Measurements from ENCODE around the gene FCN2. TPM values are rescaled to one million over a fixed set of nuclear protein-coding genes. Genes with fewer than 3 reads are reported as not detected.

FCN2 gene
- total RNA-seq, 2 donors from 2014 or later, result not detected

- DNase-seq (ENCODE audit: low spot score) (no peak), ATAC-seq (ENCODE audit: insufficient number of reproducible peaks, low FRiP score, low read depth) (no peak)
- H3K4me3 ChIP-seq, result peak overlapping the region; percentile 35
- peaks cover 0 to 14% of the 10 kb centered on the region in 2 donors for H3K4me1 ChIP-seq (ENCODE audit: control insufficient read depth in 1 of 2, low read depth in 2 of 2)
- peak overlapping the region in 1 of 2 donors; percentile 58 for H3K27ac ChIP-seq
- no peaks in the 10 kb centered on the region for H3K36me3 ChIP-seq
- TF ChIP-seq, protein P1, sequence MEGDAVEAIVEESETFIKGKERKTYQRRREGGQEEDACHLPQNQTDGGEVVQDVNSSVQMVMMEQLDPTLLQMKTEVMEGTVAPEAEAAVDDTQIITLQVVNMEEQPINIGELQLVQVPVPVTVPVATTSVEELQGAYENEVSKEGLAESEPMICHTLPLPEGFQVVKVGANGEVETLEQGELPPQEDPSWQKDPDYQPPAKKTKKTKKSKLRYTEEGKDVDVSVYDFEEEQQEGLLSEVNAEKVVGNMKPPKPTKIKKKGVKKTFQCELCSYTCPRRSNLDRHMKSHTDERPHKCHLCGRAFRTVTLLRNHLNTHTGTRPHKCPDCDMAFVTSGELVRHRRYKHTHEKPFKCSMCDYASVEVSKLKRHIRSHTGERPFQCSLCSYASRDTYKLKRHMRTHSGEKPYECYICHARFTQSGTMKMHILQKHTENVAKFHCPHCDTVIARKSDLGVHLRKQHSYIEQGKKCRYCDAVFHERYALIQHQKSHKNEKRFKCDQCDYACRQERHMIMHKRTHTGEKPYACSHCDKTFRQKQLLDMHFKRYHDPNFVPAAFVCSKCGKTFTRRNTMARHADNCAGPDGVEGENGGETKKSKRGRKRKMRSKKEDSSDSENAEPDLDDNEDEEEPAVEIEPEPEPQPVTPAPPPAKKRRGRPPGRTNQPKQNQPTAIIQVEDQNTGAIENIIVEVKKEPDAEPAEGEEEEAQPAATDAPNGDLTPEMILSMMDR (IDR thresholded peaks at IDR 0.05), result no peak
- no peaks in the 10 kb centered on the region for H3K27me3 ChIP-seq (replicated peaks; ENCODE audit: insufficient read depth)
- H3K9me3 ChIP-seq, result no peaks in the 10 kb centered on the region
Measured at GRCh38 chr9:134863941-134864820, 16.4 kb upstream of the FCN2 start.

DNA sequence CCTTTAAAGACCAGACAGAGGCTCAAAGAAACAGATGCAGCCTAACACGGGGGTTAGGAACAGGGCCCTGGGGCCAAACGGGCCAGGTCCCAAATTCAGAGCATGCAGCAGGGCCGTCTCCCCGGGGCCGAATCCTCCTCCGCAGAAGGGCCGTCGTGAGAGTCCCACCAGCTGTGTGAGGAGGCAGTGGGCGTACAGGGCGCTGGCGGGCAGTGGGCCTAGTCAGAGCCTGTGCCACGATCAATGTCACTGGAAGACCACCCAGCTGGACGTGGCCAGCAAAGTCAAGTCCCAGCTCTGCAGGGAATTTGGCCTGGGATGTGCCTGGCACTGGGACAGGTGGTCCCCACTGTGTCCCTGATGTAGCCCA, 15.8 kb upstream of the FCN2 start:
- Histone ChIP-seq H3K4me3 (no peak overlapping the region), H3K27ac (no peak overlapping the region), H3K27me3 (replicated peaks; ENCODE audit: insufficient read depth) (no peaks in the 10 kb centered on the region), H3K9me3 (no peaks in the 10 kb centered on the region), H3K36me3 (no peaks in the 10 kb centered on the region), H3K4me1 (ENCODE audit: control insufficient read depth in 1 of 2, low read depth in 2 of 2) (peaks cover 0 to 14% of the 10 kb centered on the region in 2 donors)
- ATAC-seq (ENCODE audit: insufficient number of reproducible peaks, low FRiP score, low read depth) (no peak), DNase-seq (ENCODE audit: low spot score) (no peak)
- TF ChIP-seq, protein P1 (IDR thresholded peaks at IDR 0.05), result no peak

GRCh38 chr9:134867917-134868750, 12.5 kb upstream of the FCN2 start:
- Histone ChIP-seq H3K4me3 (no peak overlapping the region), H3K27me3 (replicated peaks; ENCODE audit: insufficient read depth) (no peaks in the 10 kb centered on the region), H3K9me3 (no peaks in the 10 kb centered on the region), H3K27ac (no peak overlapping the region), H3K4me1 (ENCODE audit: control insufficient read depth in 1 of 2, low read depth in 2 of 2) (peaks cover 0 to 13% of the 10 kb centered on the region in 2 donors), H3K36me3 (no peaks in the 10 kb centered on the region)
- no peak for ATAC-seq (ENCODE audit: insufficient number of reproducible peaks, low FRiP score, low read depth)
- DNase-seq (ENCODE audit: low spot score), result no peak
- TF ChIP-seq, protein P1 (IDR thresholded peaks at IDR 0.05), result no peak

DNA sequence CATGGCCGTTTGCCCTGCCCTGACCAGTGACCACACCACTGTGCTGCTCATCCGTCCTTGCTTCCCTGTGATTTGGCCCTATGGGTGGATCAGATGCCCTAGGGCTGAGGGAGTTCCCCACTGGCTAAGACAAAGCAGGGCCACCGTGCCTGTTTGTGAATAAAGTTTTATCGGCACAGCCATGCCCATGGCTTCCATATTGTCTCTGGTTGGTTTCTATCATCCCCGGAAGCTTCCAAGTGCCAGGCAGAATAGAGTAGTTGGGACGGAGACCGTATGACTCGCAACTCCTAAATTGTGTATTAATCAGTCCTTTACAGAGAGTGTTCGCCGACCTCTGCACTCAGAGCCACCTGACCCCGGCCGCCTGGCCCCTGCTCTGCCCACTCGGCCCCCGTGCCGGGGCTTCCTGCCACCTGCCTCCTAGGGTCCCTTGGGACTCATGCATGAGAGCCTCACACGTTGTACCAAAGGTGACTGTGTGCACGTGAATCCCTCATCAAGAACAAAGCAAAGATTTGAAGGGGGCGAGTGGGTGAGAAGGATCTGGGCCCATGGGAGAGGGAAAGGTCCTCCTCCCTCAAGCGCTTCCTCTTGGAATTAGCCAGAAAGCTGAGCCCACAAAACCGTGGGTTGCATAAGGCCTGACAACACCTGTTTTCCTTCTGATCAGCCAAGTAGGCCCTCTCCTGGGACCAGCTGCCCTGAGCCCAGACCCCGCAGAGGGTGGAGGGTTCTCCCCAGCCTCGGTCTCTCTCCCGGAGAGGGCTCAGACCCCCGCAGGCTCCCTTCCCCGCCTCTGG, 11.7 kb upstream of the FCN2 start:
- DNase-seq (ENCODE audit: low spot score), result no peak

More for the DNA sequence above, 11.7 kb upstream of the FCN2 start:
- no peaks in the 10 kb centered on the region for H3K36me3 ChIP-seq
- H3K27ac ChIP-seq, result no peak overlapping the region
- no peaks in the 10 kb centered on the region for H3K9me3 ChIP-seq
- TF ChIP-seq, protein P1 (IDR thresholded peaks at IDR 0.05), result no peak
- H3K4me1 ChIP-seq (ENCODE audit: control insufficient read depth in 1 of 2, low read depth in 2 of 2), result peaks cover 0 to 6% of the 10 kb centered on the region in 2 donors
- H3K4me3 ChIP-seq, result no peak overlapping the region
- no peaks in the 10 kb centered on the region for H3K27me3 ChIP-seq (replicated peaks; ENCODE audit: insufficient read depth)
- ATAC-seq (ENCODE audit: insufficient number of reproducible peaks, low FRiP score, low read depth), result no peak
